GM10266 (cell line): ENCODE measurements around the gene CFDP1.

Experiments used
- DNase-seq: peaks from one replicate; pipeline ENCODE4 v3.0.0; 2012; ENCODE audit errors: extremely low spot score
- CTCF ChIP-seq: IDR thresholded peaks from 2 replicates; pipeline ENCODE4 v1.5.1; 2012; ENCODE audit warnings: mild to moderate bottlenecking, low read depth; ENCODE audit not compliant: control insufficient read depth, insufficient read depth; ENCODE audit errors: missing control alignments

CFDP1 gene

GRCh38 chr16:75262800-75263127, 170.5 kb downstream of the CFDP1 start:
- no peak for DNase-seq
- TF ChIP-seq CTCF: no peak

GRCh38 chr16:75262104-75262799, 171.1 kb downstream of the CFDP1 start:
- DNase-seq: peak; percentile 7
- no peak for TF ChIP-seq CTCF

GRCh38 chr16:75261590-75262078, 171.7 kb downstream of the CFDP1 start:
- DNase-seq: peak; percentile 6
- no peak for TF ChIP-seq CTCF

- peak; percentile 5 for DNase-seq
- no peak for TF ChIP-seq CTCF
Observed at GRCh38 chr16:75260851-75261589, 172.3 kb downstream of the CFDP1 start.

GRCh38 chr16:75258807-75259141, 174.5 kb downstream of the CFDP1 start:
- no peak for DNase-seq
- TF ChIP-seq CTCF: no peak

GRCh38 chr16:75257886-75258806, 175.2 kb downstream of the CFDP1 start:
- no peak for TF ChIP-seq CTCF
- DNase-seq: no peak
